NOMO-1 (cell line): ENCODE results near the gene ATP6V1G2.

Experiments
- DNase-seq, 2 experiments: peaks; one replicate each; lab custom pipeline; 2025; ENCODE audit not compliant: unreplicated experiment in 2 of 2; lab: John Stamatoyannopoulos, UW

The ATP6V1G2 gene

DNA sequence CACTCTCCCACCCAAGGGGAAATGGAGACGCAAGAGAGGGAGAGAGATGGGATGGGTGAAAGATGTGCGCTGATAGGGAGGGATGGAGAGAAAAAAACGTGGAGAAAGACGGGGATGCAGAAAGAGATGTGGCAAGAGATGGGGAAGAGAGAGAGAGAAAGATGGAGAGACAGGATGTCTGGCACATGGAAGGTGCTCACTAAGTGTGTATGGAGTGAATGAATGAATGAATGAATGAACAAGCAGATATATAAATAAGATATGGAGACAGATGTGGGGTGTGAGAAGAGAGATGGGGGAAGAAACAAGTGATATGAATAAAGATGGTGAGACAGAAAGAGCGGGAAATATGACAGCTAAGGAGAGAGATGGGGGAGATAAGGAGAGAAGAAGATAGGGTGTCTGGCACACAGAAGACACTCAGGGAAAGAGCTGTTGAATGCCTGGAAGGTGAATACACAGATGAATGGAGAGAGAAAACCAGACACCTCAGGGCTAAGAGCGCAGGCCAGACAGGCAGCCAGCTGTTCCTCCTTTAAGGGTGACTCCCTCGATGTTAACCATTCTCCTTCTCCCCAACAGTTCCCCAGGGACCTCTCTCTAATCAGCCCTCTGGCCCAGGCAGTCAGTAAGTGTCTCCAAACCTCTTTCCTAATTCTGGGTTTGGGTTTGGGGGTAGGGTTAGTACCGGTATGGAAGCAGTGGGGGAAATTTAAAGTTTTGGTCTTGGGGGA lies 29.7 kb upstream of the ATP6V1G2 start:
- DNase-seq, result no peak

DNA sequence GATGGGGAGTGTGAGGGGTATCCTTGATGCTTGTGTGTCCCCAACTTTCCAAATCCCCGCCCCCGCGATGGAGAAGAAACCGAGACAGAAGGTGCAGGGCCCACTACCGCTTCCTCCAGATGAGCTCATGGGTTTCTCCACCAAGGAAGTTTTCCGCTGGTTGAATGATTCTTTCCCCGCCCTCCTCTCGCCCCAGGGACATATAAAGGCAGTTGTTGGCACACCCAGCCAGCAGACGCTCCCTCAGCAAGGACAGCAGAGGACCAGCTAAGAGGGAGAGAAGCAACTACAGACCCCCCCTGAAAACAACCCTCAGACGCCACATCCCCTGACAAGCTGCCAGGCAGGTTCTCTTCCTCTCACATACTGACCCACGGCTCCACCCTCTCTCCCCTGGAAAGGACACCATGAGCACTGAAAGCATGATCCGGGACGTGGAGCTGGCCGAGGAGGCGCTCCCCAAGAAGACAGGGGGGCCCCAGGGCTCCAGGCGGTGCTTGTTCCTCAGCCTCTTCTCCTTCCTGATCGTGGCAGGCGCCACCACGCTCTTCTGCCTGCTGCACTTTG lies 29.0 kb upstream of the ATP6V1G2 start, which contains the start of gene TNF:
TSS of gene TNF (plus strand) at position 231 of the 567 bp plus-strand sequence. CDS start at position 408, 177 bp downstream.
- DNase-seq, result peak; percentile 67 to 78

DNA sequence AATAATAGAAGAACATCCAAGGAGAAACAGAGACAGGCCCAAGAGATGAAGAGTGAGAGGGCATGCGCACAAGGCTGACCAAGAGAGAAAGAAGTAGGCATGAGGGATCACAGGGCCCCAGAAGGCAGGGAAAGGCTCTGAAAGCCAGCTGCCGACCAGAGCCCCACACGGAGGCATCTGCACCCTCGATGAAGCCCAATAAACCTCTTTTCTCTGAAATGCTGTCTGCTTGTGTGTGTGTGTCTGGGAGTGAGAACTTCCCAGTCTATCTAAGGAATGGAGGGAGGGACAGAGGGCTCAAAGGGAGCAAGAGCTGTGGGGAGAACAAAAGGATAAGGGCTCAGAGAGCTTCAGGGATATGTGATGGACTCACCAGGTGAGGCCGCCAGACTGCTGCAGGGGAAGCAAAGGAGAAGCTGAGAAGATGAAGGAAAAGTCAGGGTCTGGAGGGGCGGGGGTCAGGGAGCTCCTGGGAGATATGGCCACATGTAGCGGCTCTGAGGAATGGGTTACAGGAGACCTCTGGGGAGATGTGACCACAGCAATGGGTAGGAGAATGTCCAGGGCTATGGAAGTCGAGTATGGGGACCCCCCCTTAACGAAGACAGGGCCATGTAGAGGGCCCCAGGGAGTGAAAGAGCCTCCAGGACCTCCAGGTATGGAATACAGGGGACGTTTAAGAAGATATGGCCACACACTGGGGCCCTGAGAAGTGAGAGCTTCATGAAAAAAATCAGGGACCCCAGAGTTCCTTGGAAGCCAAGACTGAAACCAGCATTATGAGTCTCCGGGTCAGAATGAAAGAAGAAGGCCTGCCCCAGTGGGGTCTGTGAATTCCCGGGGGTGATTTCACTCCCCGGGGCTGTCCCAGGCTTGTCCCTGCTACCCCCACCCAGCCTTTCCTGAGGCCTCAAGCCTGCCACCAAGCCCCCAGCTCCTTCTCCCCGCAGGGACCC lies 28.0 kb upstream of the ATP6V1G2 start:
- no peak for DNase-seq

DNA sequence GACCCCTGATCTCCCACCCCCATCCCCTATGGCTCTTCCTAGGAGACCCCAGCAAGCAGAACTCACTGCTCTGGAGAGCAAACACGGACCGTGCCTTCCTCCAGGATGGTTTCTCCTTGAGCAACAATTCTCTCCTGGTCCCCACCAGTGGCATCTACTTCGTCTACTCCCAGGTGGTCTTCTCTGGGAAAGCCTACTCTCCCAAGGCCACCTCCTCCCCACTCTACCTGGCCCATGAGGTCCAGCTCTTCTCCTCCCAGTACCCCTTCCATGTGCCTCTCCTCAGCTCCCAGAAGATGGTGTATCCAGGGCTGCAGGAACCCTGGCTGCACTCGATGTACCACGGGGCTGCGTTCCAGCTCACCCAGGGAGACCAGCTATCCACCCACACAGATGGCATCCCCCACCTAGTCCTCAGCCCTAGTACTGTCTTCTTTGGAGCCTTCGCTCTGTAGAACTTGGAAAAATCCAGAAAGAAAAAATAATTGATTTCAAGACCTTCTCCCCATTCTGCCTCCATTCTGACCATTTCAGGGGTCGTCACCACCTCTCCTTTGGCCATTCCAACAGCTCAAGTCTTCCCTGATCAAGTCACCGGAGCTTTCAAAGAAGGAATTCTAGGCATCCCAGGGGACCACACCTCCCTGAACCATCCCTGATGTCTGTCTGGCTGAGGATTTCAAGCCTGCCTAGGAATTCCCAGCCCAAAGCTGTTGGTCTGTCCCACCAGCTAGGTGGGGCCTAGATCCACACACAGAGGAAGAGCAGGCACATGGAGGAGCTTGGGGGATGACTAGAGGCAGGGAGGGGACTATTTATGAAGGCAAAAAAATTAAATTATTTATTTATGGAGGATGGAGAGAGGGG lies 27.1 kb upstream of the ATP6V1G2 start:
- DNase-seq, result no peak

DNA sequence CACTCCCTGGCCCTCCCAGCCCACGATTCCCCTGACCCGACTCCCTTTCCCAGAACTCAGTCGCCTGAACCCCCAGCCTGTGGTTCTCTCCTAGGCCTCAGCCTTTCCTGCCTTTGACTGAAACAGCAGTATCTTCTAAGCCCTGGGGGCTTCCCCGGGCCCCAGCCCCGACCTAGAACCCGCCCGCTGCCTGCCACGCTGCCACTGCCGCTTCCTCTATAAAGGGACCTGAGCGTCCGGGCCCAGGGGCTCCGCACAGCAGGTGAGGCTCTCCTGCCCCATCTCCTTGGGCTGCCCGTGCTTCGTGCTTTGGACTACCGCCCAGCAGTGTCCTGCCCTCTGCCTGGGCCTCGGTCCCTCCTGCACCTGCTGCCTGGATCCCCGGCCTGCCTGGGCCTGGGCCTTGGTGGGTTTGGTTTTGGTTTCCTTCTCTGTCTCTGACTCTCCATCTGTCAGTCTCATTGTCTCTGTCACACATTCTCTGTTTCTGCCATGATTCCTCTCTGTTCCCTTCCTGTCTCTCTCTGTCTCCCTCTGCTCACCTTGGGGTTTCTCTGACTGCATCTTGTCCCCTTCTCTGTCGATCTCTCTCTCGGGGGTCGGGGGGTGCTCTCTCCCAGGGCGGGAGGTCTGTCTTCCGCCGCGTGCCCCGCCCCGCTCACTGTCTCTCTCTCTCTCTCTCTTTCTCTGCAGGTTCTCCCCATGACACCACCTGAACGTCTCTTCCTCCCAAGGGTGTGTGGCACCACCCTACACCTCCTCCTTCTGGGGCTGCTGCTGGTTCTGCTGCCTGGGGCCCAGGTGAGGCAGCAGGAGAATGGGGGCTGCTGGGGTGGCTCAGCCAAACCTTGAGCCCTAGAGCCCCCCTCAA lies 25.9 kb upstream of the ATP6V1G2 start, which contains the start of gene LTA:
TSS of gene LTA (plus strand) at position 249 of the 871 bp plus-strand sequence. CDS start at position 703, 454 bp downstream.
- no peak for DNase-seq

DNA sequence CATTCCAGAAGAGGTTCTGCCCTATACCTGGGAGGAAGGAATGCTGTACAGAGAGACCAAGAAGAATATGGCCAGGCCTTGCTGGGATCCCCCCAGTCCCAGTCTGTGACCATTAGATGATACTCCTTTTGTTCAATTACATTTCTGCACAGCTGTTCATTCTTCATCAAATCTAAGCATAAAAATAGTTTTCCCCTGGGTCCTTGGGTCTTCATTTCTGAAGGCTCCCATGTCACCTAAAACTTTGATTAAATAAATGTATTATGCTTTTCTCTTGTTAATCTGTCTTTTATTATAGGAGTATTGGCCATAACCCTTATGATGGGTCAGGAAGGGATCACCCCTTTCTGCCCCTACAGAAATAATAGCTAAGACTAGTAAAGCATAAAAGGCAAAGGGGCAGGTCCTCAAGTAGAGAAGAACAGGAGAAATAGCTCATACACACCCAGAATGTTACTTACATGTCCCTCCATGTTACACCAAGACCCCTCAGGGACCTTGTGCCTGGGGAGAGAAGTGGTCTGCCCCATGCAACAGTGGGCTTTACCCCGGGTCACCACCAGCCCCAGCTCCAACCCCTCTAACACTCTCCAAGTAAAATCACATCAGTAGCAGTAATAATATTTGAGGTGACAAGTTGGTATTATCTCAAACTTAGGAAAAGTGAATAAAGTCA lies 23.6 kb upstream of the ATP6V1G2 start:
- DNase-seq, result no peak

DNA sequence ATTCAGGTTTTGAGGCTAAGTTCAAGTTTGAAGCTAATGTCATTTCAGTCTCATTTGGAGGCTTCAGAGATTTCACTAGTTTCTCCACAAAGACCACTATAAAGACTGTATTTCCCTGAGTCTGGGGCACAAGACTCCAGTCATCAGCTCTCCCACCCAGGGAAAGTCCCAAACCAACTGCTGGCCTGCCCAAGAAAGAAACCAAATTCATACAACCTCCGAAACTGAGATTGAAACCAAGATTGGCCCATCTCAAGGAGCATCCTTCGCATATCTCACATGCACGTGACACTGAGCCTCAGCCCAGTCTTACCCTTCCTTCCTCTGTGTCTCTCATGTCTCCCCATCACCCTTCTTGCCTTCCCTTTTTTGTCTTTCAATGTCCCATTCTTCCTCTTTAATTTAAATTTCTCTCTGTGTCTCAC lies 22.1 kb upstream of the ATP6V1G2 start:
- peak; percentile 72 to 85 for DNase-seq

DNA sequence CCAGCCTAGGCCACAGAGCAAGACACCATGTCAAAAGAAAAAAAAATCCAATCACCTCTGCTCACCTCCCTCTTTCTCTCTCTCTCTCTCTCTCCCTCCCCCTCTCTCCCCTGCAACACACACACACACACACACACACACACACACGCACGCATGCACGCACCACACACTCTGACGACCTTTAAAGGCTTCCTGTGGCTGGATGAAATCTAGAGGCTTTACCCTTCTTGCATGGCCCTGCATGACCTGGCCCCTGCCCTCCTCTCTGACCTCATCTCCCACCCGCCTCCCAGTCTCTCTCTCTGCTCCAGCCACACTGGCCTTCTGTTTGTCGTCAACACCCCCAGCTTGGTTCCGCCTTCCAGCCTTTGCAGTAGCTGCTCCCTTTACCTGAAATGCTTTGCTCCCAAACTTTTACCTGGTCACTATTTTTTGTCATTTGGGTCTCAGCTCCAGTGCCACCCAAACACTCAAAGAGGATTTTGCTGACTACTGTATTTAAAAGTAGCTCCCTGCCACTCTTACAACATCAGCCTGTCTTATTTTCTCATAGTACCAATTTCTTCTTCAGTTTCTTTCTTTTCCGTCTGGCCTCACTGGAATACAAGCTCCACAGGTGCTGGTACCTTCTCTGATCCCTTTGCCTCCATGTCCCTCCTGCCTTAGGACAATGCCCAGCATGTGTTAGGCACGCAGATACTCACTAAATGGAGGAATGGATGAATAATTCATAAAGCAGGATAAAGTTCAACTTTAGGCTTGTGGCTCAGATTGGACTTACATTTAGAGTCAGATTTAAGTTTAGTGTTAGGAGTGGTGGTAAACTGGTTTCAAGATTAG lies 21.3 kb upstream of the ATP6V1G2 start:
- DNase-seq, result no peak

DNA sequence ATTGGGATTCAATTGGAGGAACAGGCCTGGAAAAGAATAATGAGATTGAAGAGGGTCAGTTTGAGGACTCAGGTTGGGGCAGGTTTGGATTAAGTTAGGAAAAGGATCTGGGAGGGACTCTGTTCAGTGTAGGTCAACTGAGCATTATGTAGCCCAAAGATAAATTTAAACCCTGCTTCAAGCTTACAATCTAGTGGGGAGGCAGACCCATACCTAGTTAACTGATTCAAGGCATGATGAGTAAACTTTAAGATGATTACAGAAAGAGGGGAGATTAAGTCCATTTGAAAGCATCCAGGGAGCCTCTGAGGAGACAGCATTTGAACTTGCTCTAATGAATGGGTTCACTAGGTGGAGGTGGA lies 14.3 kb upstream of the ATP6V1G2 start:
- no peak for DNase-seq

DNA sequence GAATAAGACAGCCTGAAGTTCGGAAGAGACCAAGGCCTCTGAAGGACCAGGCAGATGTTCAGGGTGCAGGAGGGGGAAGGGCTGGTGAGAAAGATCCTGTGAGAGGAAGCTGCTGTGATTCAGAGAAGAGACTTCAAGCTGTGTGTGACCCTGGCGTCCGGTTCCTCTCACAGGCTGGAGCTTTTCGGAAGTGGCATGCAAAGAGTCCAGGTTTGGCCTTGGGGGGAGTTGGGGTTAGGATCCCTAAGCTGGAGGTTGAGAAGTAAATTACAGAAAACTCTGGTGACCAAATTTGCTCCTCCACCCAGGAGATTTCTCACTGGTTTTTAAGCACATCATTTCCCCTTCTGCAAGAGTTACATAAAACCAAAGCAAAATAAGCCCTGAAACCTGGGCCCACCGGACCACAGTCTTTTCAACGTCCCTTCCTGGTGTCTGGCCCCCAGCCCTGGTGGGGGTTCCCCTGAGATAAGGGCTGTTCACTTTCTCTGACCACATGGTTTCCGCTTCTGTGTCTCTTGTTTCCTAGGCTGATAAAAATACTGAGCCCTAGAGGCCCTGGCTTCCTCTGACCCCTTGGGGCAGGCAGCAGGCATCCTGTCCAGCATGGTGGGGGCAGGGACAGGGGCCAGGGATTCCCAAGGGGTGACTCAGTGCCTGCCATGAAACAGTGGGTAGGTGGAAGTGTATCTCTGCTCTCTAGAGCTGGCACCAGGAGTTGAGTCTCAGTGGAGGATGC lies 13.7 kb upstream of the ATP6V1G2 start:
- peak; percentile 92 to 93 for DNase-seq

DNA sequence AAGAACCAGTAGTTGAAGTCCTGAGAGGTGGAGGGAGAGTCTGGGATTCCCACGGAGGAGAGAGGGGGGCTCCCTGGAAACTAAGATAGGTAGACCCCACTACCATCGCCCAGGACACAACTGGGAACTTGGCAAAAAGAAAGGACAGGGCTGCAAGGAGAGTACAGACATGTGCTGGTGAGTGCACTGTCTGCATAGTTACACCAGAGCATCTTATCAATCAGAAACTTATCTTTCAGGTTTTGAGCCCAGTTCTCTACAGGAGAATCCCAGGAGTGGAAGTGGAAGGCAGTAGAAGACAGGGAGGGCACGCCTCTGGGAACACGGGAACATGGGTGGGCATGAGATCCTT lies 13.2 kb upstream of the ATP6V1G2 start:
- DNase-seq, result no peak

DNA sequence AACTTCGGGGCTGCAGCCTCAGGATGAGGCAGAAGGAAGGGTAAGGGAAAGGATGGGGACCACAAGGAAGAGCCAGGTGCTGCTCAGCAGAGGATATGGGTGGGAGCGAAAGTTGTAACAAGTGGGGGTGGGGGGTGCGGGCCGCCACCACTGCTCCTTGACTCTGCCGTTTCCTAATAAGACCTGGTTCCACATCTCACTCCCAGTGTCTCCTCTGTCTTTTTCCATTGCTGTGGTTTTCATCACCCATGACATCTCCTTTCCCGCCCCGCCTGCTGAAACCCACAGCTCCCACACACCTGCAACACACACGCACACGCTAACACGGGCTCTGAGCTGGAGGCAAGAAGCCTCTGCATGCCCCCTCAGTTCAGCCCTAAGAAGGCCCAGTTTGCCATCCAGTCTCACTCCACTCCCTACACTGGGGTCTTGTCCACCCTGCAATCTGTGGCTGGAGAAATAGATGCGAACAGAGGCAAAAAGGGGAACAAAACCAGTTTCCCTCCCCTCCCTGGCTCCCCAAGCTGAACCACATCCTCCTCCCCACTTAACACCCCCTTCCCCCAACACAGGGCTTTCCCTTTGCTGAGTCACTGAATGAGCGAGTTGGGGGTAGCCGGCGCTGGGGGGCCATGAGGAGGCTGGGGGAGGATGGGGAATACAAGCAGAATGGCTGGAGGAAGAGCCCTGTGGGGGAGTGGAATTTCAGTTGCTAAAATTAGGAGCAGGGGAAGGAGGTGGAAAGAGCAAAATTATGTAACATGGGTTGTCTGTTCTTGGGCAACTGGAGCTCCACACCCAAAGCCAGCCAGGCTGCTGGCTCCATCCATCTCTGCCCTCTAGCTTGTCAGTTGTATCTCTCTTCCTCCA lies 12.5 kb upstream of the ATP6V1G2 start:
- peak; percentile 100 for DNase-seq

DNA sequence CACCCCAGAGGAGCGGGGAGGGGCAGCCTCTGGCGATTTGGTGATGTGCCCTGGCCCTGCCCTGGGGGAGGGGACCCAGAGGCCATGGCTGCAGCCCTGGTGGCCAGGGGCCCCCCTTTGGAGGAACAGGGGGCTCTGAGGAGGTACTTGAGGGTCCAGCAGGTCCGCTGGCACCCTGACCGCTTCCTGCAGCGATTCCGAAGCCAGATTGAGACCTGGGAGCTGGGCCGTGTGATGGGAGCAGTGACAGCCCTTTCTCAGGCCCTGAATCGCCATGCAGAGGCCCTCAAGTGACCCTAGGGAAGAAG lies 11.9 kb upstream of the ATP6V1G2 start:
- DNase-seq, result no peak

DNA sequence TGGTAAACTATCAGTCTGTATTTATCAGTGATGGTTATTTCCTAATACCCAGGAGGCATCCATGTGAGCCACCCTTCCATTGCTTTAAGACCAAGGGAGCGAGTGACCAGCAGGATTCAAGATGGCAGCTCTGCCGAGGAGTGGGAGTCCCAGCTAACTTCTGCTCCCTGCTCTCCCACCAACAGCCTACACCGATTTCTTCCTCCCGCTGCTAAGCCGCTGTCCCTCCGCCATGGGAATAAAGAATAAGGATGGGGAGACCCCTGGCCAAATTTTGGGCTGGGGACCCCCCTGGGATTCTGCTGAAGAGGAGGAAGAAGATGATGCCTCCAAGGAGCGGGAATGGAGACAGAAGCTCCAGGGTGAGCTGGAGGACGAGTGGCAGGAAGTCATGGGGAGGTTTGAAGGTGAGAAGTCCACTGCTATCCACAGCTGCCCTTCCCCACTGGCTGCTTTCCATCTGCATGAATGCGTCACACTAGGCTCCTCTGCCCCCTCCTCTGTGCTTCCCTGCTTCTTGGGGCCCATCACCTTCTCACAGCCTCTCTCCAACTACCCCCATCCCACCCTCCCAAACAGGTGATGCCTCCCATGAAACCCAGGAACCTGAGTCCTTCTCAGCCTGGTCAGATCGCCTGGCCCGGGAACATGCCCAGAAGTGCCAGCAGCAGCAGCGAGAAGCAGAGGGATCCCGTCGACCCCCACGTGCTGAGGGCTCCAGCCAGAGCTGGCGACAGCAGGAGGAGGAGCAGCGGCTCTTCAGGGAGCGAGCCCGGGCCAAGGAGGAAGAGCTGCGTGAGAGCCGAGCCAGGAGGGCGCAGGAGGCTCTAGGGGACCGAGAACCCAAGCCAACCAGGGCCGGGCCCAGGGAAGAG lies 11.3 kb upstream of the ATP6V1G2 start:
- no peak for DNase-seq

DNA sequence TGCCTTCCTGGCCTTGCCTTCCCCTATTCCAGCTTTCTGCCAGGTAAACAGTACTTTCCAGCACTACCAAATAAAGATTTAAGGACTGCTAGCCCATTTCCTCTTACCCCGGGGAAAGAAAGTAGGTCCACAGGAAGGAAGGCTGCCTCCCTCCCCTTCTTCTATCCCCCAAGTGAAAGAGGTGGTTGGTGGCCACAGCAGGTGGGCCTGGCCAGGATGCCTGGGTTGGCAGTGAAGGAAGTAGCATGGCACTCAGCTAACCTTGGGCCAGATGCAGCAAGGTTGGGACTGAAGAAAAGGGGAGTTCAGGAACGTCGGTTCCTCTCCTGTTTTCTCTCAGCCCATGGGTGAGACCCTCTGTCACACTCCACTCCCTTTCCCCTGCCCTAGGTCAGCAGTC lies 9.9 kb upstream of the ATP6V1G2 start:
- no peak for DNase-seq

DNA sequence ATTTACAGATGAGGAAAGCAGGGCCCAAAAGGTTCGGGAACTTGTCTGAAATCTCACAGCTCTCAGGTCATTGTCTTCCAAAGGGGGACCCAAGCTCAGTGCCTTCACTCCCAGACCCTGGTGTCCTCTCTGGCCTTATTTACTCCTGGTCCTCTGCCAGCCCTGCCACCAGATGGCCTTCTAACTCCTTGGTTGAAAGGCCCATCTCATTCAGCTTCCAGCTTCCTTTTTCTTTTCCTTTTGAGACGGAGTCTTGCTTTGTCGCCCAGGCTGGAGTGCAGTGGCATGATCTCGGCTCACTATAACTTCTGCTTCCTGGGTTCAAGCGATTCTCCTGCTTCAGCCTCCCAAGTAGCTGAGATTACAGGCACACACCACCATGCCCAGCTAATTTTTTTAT lies 5.0 kb upstream of the ATP6V1G2 start:
- peak; percentile 74 to 86 for DNase-seq
